ENCODE data around the gene PIGC. TPM values are rescaled to one million over a fixed set of nuclear protein-coding genes. Genes with fewer than 3 reads are reported as not detected.

PIGC gene
- total and polyA plus RNA-seq, 2 donors (not counting 3 experiments of a cell fraction or from before 2014, with no cell fraction given), result 16.1 to 25.8 TPM

DNA sequence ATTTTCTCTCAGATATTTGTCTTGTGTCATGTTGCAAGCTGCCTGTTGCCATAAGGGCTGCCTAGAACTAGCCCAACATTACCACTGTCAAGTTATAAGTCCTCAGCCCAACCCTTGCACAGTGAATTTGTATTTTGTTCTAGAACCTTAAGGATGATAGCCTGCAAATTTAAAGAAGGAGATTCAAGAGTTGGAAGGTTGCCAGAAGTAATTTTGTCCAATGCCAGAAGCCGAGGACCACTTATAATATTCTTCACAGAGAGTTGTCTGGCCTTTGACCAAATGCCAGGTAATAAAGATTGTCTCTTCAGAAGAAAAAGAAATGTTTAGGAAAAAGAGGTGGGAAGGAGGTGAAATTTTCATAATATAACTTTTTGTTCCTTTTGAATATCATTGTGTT is 48.6 kb upstream of the PIGC start:
- no peak for DNase-seq (ENCODE audit: low read depth, low spot score)
- H3K79me2 ChIP-seq (ENCODE audit: control insufficient read depth, insufficient read depth, low read length), result no peaks in the 10 kb centered on the region
- no peaks in the 10 kb centered on the region for H3K9me1 ChIP-seq (replicated peaks; ENCODE audit: control insufficient read depth, extremely low read depth, insufficient read depth, low read length)
- CTCF ChIA-PET, result interaction anchor here (1.7 kb wide), 1 partner anchor 12 kb away, joined by 6 read pairs; no protein-coding TSS in a partner anchor
- no peak overlapping the region for H3K4me3 ChIP-seq (replicated peaks in 1 of 3; ENCODE audit: insufficient read depth in 1 of 3, low read depth in 1 of 3, low read length in 3 of 3)
- H3K4me1 ChIP-seq (ENCODE audit: control insufficient read depth, extremely low read depth, insufficient read depth, low read length), result no peaks in the 10 kb centered on the region
- peaks cover 7 to 31% of the 10 kb centered on the region in 2 experiments for H3K27me3 ChIP-seq (ENCODE audit: control insufficient read depth in 2 of 2, insufficient read depth in 2 of 2, low read length in 2 of 2)
- H3K4me2 ChIP-seq (ENCODE audit: insufficient read depth, low read length), result no peak overlapping the region
- no peak overlapping the region for H3K9ac ChIP-seq (replicated peaks; ENCODE audit: extremely low read depth, insufficient read depth, low read length)
- POLR2A ChIA-PET, result no interaction called here
- no peak overlapping the region for H2AFZ ChIP-seq (ENCODE audit: low read depth, low read length)
- no peaks in the 10 kb centered on the region for H3K9me3 ChIP-seq (replicated peaks; ENCODE audit: control insufficient read depth, insufficient read depth, low read length)
- no peak overlapping the region for H3K27ac ChIP-seq (ENCODE audit: insufficient read depth, low read depth, low read length)
- no peaks in the 10 kb centered on the region for H3K36me3 ChIP-seq (ENCODE audit: control insufficient read depth in 2 of 2, extremely low read depth in 1 of 2, insufficient read depth in 2 of 2, low read length in 2 of 2)
- intact Hi-C loops (cut with micrococcal nuclease) (no loop called here), dilution Hi-C loops (cut with MboI; ENCODE audit: extremely low pct_ligation_motif_present, low sequenced_read_pairs) (no loop called here)
- FAIRE-seq, result no peak
- TF ChIP-seq FOS (IDR thresholded peaks at IDR 0.05; ENCODE audit: borderline replicate concordance, insufficient read depth, low read length), result no peak
- no TSS peak for BruUV-seq (replicated peaks)
- H4K20me1 ChIP-seq (replicated peaks; ENCODE audit: control insufficient read depth, extremely low read depth, insufficient read depth, low read length), result no peaks in the 10 kb centered on the region

DNA sequence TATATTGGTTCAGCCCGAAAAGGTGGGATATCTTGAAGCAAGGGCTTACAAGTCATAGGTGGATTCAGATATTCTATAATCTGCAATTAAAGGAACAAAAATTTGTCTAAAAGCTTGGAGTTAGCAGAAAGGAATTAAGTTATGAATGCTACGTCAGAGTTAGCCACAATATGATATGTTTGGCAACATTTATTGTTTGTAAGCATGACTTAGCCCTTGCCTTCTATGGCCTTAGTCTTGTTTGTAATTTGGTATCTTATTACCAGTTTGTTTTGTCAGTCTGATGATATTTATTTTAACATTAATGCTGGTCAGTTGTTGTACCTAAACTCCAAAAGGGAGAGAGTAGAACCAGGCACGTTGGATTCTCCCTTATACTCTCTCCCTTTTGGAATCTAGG is 46.0 kb upstream of the PIGC start:
- Histone ChIP-seq H3K9me3 (replicated peaks; ENCODE audit: control insufficient read depth, insufficient read depth, low read length) (no peaks in the 10 kb centered on the region), H3K9me1 (replicated peaks; ENCODE audit: control insufficient read depth, extremely low read depth, insufficient read depth, low read length) (no peaks in the 10 kb centered on the region), H3K27ac (ENCODE audit: insufficient read depth, low read depth, low read length) (no peak overlapping the region), H3K4me1 (ENCODE audit: control insufficient read depth, extremely low read depth, insufficient read depth, low read length) (no peaks in the 10 kb centered on the region), H3K27me3 (ENCODE audit: control insufficient read depth in 2 of 2, insufficient read depth in 2 of 2, low read length in 2 of 2) (peaks cover 15 to 43% of the 10 kb centered on the region in 2 experiments), H3K9ac (replicated peaks; ENCODE audit: extremely low read depth, insufficient read depth, low read length) (no peak overlapping the region), H3K36me3 (ENCODE audit: control insufficient read depth in 2 of 2, extremely low read depth in 1 of 2, insufficient read depth in 2 of 2, low read length in 2 of 2) (no peaks in the 10 kb centered on the region), H3K79me2 (ENCODE audit: control insufficient read depth, insufficient read depth, low read length) (no peaks in the 10 kb centered on the region), H3K4me3 (replicated peaks in 1 of 3; ENCODE audit: insufficient read depth in 1 of 3, low read depth in 1 of 3, low read length in 3 of 3) (no peak overlapping the region), H3K4me2 (ENCODE audit: insufficient read depth, low read length) (no peak overlapping the region), H4K20me1 (replicated peaks; ENCODE audit: control insufficient read depth, extremely low read depth, insufficient read depth, low read length) (no peaks in the 10 kb centered on the region), H2AFZ (ENCODE audit: low read depth, low read length) (no peak overlapping the region)
- dilution Hi-C loops (cut with MboI; ENCODE audit: extremely low pct_ligation_motif_present, low sequenced_read_pairs), result no loop called here
- TF ChIP-seq JUN (IDR thresholded peaks at IDR 0.05; ENCODE audit: borderline replicate concordance, insufficient read depth, insufficient read length, low read depth), result no peak
- TF ChIP-seq, protein P1, sequence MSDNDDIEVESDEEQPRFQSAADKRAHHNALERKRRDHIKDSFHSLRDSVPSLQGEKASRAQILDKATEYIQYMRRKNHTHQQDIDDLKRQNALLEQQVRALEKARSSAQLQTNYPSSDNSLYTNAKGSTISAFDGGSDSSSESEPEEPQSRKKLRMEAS (IDR thresholded peaks at IDR 0.05; ENCODE audit: insufficient read depth, insufficient read length), result no peak
- TF ChIP-seq FOS (IDR thresholded peaks at IDR 0.05; ENCODE audit: borderline replicate concordance, insufficient read depth, low read length), result no peak
- TF ChIP-seq, protein P2, sequence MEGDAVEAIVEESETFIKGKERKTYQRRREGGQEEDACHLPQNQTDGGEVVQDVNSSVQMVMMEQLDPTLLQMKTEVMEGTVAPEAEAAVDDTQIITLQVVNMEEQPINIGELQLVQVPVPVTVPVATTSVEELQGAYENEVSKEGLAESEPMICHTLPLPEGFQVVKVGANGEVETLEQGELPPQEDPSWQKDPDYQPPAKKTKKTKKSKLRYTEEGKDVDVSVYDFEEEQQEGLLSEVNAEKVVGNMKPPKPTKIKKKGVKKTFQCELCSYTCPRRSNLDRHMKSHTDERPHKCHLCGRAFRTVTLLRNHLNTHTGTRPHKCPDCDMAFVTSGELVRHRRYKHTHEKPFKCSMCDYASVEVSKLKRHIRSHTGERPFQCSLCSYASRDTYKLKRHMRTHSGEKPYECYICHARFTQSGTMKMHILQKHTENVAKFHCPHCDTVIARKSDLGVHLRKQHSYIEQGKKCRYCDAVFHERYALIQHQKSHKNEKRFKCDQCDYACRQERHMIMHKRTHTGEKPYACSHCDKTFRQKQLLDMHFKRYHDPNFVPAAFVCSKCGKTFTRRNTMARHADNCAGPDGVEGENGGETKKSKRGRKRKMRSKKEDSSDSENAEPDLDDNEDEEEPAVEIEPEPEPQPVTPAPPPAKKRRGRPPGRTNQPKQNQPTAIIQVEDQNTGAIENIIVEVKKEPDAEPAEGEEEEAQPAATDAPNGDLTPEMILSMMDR (IDR thresholded peaks at IDR 0.05; ENCODE audit: extremely low read depth in 1 of 2, insufficient read depth in 1 of 2, low read depth in 1 of 2, low read length in 2 of 2), result no peak
- no peak for TF ChIP-seq POLR2AphosphoS5 (IDR thresholded peaks at IDR 0.05; ENCODE audit: insufficient read depth, low read depth, low read length)
- no peak for TF ChIP-seq EZH2 (IDR thresholded peaks at IDR 0.05; ENCODE audit: borderline replicate concordance, low read depth, low read length, severe bottlenecking)
- no peak for TF ChIP-seq GATA2 (IDR thresholded peaks at IDR 0.05; ENCODE audit: insufficient read depth, insufficient read length, low read depth, low read length)
- no peak for TF ChIP-seq POLR2A (IDR thresholded peaks at IDR 0.05; ENCODE audit: low read depth, low read length)
- no peak for TF ChIP-seq MYC (IDR thresholded peaks at IDR 0.05; ENCODE audit: low read depth, low read length)
- CTCF ChIA-PET, result no interaction called here
- POLR2A ChIA-PET, result no interaction called here
- no peak for DNase-seq (ENCODE audit: low read depth, low spot score)
- no peak for FAIRE-seq
- intact Hi-C loops (cut with micrococcal nuclease), result no loop called here
- no TSS peak for BruUV-seq (replicated peaks)
